HepG2 (cell line): Measurements from ENCODE around the gene CLPX. TPM values are rescaled to one million over a fixed set of nuclear protein-coding genes. Genes with fewer than 3 reads are reported as not detected.

Source experiments
- ATAC-seq: fragments of 200-7000 bp; cut with Tn5 transposase; 3 replicates; pipeline ENCODE4 v1.9.1; 2020; ENCODE audit warnings: mild to moderate bottlenecking, moderate library complexity
- BruUV-seq: library from RNA; stranded (reverse); fragments of 400-500 nt; replicated peaks from 2 replicates; lab custom pipeline; 2021; lab: Mats Ljungman, UMichigan
- CTCF ChIA-PET: fragments of 300-600 bp; formaldehyde crosslinking; extraction: SDS; loops from one replicate; lab custom pipeline; 2021; ENCODE audit warnings: low total read pairs, inconsistent platforms, low intra/inter-chr PET ratio; lab: Yijun Ruan, JAX
- POLR2A ChIA-PET: fragments of 350-600 bp; sonication (Branson Sonifier 250); formaldehyde crosslinking; loops from one replicate; lab custom pipeline; 2020; ENCODE audit warnings: antibody characterized with exemption, inconsistent platforms; lab: Yijun Ruan, JAX
- DNase-seq: peaks from one replicate; pipeline ENCODE4 v3.0.0-alpha.2; 2015; ENCODE audit warnings: low spot score
- FAIRE-seq: peaks from 3 replicates; lab custom pipeline; 2011; peaks lifted over from hg19 to GRCh38; lab: Jason Lieb, UNC
- H2AFZ ChIP-seq: one replicate; pipeline ENCODE4 v1.6.1; 2011; ENCODE audit warnings: low read length, inconsistent platforms
- H3K27ac ChIP-seq: fragments of 300-600 bp; 3 replicates; pipeline ENCODE4 v1.8.0; 2011; ENCODE audit warnings: mixed run types, mild to moderate bottlenecking, mixed read lengths, low read length, inconsistent platforms; ENCODE audit not compliant: insufficient read depth; ENCODE audit errors: extremely low read length
- H3K27me3 ChIP-seq, 2 experiments: fragments of 200-600 bp in 1 of 2; 2 replicates in 1 of 2; 3 replicates in 1 of 2; pipeline versions ENCODE4 v1.6.0 to v1.8.0; 2011; ENCODE audit warnings: low read length in 2 of 2, mild to moderate bottlenecking in 2 of 2, moderate library complexity in 2 of 2, inconsistent platforms in 1 of 2; ENCODE audit not compliant: insufficient read depth in 2 of 2, control insufficient read depth in 1 of 2
- H3K36me3 ChIP-seq, 2 experiments: fragments of 200-600 bp in 1 of 2; replicated peaks in 1 of 2; 2 replicates in 1 of 2; 3 replicates in 1 of 2; pipeline versions ENCODE4 v1.5.1 to v1.8.0; 2011; ENCODE audit warnings: low read length in 2 of 2, inconsistent platforms in 1 of 2; ENCODE audit not compliant: insufficient read depth in 2 of 2, control insufficient read depth in 1 of 2
- H3K4me1 ChIP-seq: 2 replicates; pipeline ENCODE4 v1.5.1; 2012; ENCODE audit warnings: low read length, inconsistent platforms; ENCODE audit not compliant: insufficient read depth
- H3K4me2 ChIP-seq: 2 replicates; pipeline ENCODE4 v1.6.0; 2011; ENCODE audit warnings: low read depth, low read length, inconsistent platforms
- H3K4me3 ChIP-seq, 3 experiments: fragments of 200-600 bp in 1 of 3; sonication (generic), shearing (Covaris generic) in 1 of 3; replicated peaks in 1 of 3; 2 replicates each; pipeline ENCODE4 v1.5.1; 2011 to 2016; ENCODE audit warnings: low read length in 3 of 3, inconsistent platforms in 2 of 3, low read depth in 2 of 3, mild to moderate bottlenecking in 2 of 3, control low read depth in 1 of 3, mixed read lengths in 1 of 3; ENCODE audit not compliant: insufficient read depth in 1 of 3
- H3K79me2 ChIP-seq: one replicate; pipeline ENCODE4 v1.6.1; 2011; ENCODE audit warnings: low read length, inconsistent platforms; ENCODE audit not compliant: insufficient read depth
- H3K9ac ChIP-seq: 2 replicates; pipeline ENCODE4 v1.6.0; 2011; ENCODE audit warnings: mild to moderate bottlenecking, low read depth, low read length, inconsistent platforms; ENCODE audit not compliant: insufficient read depth
- H3K9me3 ChIP-seq: 2 replicates; pipeline ENCODE4 v1.5.1; 2012; ENCODE audit warnings: mild to moderate bottlenecking, low read length
- H4K20me1 ChIP-seq: 2 replicates; pipeline ENCODE4 v1.6.0; 2011; ENCODE audit warnings: inconsistent platforms, mild to moderate bottlenecking, low read length, moderate library complexity; ENCODE audit not compliant: insufficient read depth
- ATF7-NPFF ChIP-seq: sonication (generic); formaldehyde crosslinking; IDR thresholded peaks from 2 replicates; pipeline ENCODE4 v1.8.1; 2023; ENCODE audit warnings: mild to moderate bottlenecking, low read depth, missing genetic modification reagents, moderate library complexity
- CENPT ChIP-seq: sonication (generic); formaldehyde crosslinking; IDR thresholded peaks from 2 replicates; pipeline ENCODE4 v1.8.0; 2022; ENCODE audit warnings: low read depth, mild to moderate bottlenecking, moderate library complexity, missing genetic modification reagents
- DMAP1 ChIP-seq: IDR thresholded peaks from 2 replicates; pipeline ENCODE4 v1.6.1; 2016
- ERF ChIP-seq: IDR thresholded peaks from 2 replicates; pipeline ENCODE4 v1.6.1; 2018; ENCODE audit warnings: missing biosample characterization, missing genetic modification reagents
- GFI1 ChIP-seq: sonication (generic); formaldehyde crosslinking; IDR thresholded peaks from 2 replicates; pipeline ENCODE4 v1.5.0; 2020; ENCODE audit warnings: missing genetic modification reagents, mild to moderate bottlenecking, borderline replicate concordance
- NKX3-1 ChIP-seq: sonication (generic); formaldehyde crosslinking; IDR thresholded peaks from 2 replicates; pipeline ENCODE4 v1.5.0; 2020; ENCODE audit warnings: missing genetic modification reagents
- ZNF232 ChIP-seq: sonication (generic); formaldehyde crosslinking; IDR thresholded peaks from 2 replicates; pipeline ENCODE4 v1.4.0; 2020; ENCODE audit warnings: missing genetic modification reagents, borderline replicate concordance
- ZNF256 ChIP-seq: sonication (generic); formaldehyde crosslinking; conservative IDR thresholded peaks from 2 replicates; pipeline ENCODE4 v1.4.0; 2020; ENCODE audit warnings: missing genetic modification reagents
- ZNF562 ChIP-seq: sonication (generic); formaldehyde crosslinking; IDR thresholded peaks from 2 replicates; pipeline ENCODE4 v1.8.0; 2022; ENCODE audit warnings: missing genetic modification reagents, borderline replicate concordance
- whole genome bisulfite sequencing: methylation state at CpG from one replicate; pipeline ENCODE4 v1.1.6; 2017; ENCODE audit warnings: low lambda C conversion rate; 5-methylcytosine and 5-hydroxymethylcytosine counted together
- in situ Hi-C: cut with HindIII; loops from 2 replicates; pipeline ENCODE4 v1.10.0; 2017; ENCODE audit warnings: low pct_unique_long_range_greater_than_20kb; ENCODE audit not compliant: extremely low pct_ligation_motif_present
- intact Hi-C: fragments of 100-400 bp; cut with micrococcal nuclease; formaldehyde crosslinking; loops from one replicate; pipeline ENCODE4 v1.10.0; 2022; ENCODE audit not compliant: unreplicated experiment
- polyA plus RNA-seq, 8 experiments: library from polyadenylated mRNA; depleted of rRNA in 3 of 8; stranded (reverse) in 7 of 8; unstranded in 1 of 8; fragments of >200 nt; fragmentation: Illumina TruSeq in 4 of 8; extraction: Trizol in 4 of 8; gene quantifications; 2 replicates each; pipeline versions ENCODE4 v1.2.1 to v1.2.3, GENCODE V29; 2011 to 2016; ENCODE audit warnings: low read depth in 4 of 8, missing spikeins in 1 of 8, mixed read lengths in 1 of 8; ENCODE audit not compliant: insufficient read depth in 1 of 8
- total RNA-seq, 5 experiments: library from RNA; depleted of rRNA; stranded (reverse); fragments of >200 nt; fragmentation: Illumina TruSeq; extraction: Trizol; gene quantifications; 2 replicates each; pipeline ENCODE4 v1.2.3, GENCODE V29; 2016; ENCODE audit warnings: low read depth in 1 of 5
- TF ChIP-seq, protein P1 (sequence below), 2 experiments: fragments of 450-650 bp in 1 of 2; sonication (generic) in 1 of 2; formaldehyde crosslinking; IDR thresholded peaks; 2 replicates each; pipeline versions ENCODE4 v1.5.0 to v1.8.0; 2020 to 2022; ENCODE audit warnings: mild to moderate bottlenecking in 1 of 2, missing genetic modification reagents in 1 of 2

The CLPX gene
- total and polyA plus RNA-seq, 2 of the 13 experiments (the other 11 are each of a cell fraction or from before 2014, with no cell fraction given), result 33.9 to 61.3 TPM

GRCh38 chr15:65196637-65197336, 11.6 kb upstream of the CLPX start (continued):
- TF ChIP-seq NKX3-1, result no peak

DNA sequence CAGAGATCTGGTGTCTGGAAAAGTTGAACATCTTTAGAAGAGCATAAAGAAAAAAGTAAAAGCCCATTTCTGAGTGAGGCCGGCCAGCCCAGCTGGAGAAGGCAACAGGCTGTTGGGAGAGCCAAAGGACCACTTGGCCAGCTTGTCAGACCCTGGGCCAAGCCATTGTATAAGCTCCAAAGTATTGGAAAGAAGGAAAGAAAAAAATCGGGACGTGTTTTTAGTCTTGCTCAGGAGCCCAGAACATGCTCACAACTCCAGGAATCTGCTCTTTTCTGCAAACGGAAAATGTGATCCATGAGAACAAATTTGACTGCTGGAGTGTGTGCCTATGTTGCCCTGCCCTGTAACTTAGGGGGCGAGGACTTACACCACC, 10.4 kb upstream of the CLPX start:
- H3K9ac ChIP-seq, result no peak overlapping the region
- no TSS peak for BruUV-seq
- no peak for TF ChIP-seq DMAP1 (CRISPR knock-in tag)
- no peak for TF ChIP-seq GFI1 (CRISPR knock-in tag)
- TF ChIP-seq ZNF562, result no peak
- TF ChIP-seq ERF (CRISPR knock-in tag), result no peak
- TF ChIP-seq ZNF232 (CRISPR knock-in tag), result no peak
- TF ChIP-seq, protein P1, sequence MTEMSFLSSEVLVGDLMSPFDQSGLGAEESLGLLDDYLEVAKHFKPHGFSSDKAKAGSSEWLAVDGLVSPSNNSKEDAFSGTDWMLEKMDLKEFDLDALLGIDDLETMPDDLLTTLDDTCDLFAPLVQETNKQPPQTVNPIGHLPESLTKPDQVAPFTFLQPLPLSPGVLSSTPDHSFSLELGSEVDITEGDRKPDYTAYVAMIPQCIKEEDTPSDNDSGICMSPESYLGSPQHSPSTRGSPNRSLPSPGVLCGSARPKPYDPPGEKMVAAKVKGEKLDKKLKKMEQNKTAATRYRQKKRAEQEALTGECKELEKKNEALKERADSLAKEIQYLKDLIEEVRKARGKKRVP (CRISPR knock-in tag; IDR thresholded peaks at IDR 0.05), result no peak
- no peak for TF ChIP-seq CENPT
- TF ChIP-seq ZNF256 (CRISPR knock-in tag), result no peak
- no peak for TF ChIP-seq ATF7-NPFF (CRISPR knock-in tag)
- TF ChIP-seq, all 625 proteins: peak for 0
- ChIA-PET POLR2A (interaction anchor here (1.4 kb wide), 1 partner anchor 11 kb away, joined by 5 read pairs; the partner anchor contains the start of gene CLPX), CTCF (no interaction called here)
- no peaks in the 10 kb centered on the region for H3K79me2 ChIP-seq
- peaks cover 2 to 3% of the 10 kb centered on the region in 2 experiments; a peak in 3 of 5 replicates for H3K27me3 ChIP-seq
- no peak overlapping the region for H3K4me3 ChIP-seq
- no peak overlapping the region for H3K27ac ChIP-seq
- ATAC-seq, result no peak
- peaks cover 6% of the 10 kb centered on the region; the same call in 1 of the 2 replicates for H3K4me1 ChIP-seq
- H3K36me3 ChIP-seq, result no peaks in the 10 kb centered on the region
- H3K9me3 ChIP-seq, result no peaks in the 10 kb centered on the region
- no peak overlapping the region for H3K4me2 ChIP-seq
- in situ Hi-C loops, result loop anchor here (5.0 kb wide), 1 partner anchor 77 kb away; no protein-coding TSS in a partner anchor
- DNase-seq, result no peak
- intact Hi-C loops, result no loop called here
- no peak overlapping the region for H2AFZ ChIP-seq
- H4K20me1 ChIP-seq, result no peaks in the 10 kb centered on the region
- no peak for FAIRE-seq
- 22% methylated on average over 5 of the region's 5 CpGs for WGBS
